SH-SY5Y (cell line): Measurements from ENCODE around the gene CELF2.

Experiments used
- GATA2 ChIP-seq: IDR thresholded peaks from 2 replicates; pipeline ENCODE4 v1.6.1; 2011; ENCODE audit warnings: mild to moderate bottlenecking, low read depth, low read length
- GATA3 ChIP-seq: IDR thresholded peaks from 2 replicates; pipeline ENCODE4 v1.6.1; 2011; ENCODE audit warnings: low read depth, mild to moderate bottlenecking, low read length, moderate library complexity

DNA sequence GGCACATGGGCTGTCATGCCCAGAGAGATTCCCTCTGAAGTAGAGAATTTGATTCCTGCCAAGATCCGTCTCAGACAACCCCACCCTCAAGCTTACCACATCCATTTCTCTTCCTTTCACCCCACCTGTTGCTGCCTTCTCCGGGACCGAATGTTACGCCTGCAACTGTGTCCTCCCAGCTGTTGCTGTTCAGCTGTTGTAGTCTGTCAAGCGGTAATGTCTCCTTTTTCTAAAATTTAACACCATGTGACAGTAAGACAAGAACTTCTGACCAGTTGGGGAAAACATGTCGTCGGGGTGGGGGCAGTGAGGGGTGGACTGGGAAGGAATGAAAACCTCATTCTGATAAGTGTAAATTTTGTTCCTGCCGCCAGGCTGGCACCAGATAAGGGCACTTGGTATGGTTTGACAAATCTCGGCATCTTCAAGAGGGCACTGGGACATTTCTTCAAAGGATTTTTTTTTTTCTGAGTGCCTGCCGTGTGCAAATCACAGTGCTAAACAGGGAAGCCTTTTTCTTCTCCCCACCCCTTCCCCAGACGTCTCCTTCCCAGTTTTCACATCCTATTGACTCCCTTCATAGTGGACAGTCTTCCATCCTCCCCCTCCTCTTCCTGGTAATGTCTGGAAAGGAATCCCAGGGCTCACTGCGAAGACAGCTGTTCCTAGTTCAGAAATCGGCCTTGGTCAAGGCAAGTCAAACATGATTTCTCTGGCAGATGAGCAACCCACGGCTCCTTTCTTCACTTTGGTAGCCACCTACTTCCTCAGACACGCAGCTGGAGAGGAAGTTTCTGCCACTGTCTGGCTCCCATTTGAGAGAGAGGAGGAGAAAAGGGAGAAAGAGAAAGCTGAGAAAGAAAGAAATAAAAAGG, 5.0 kb upstream of the CELF2 start:
- TF ChIP-seq GATA2, result no peak
- TF ChIP-seq GATA3, result no peak
